ENCODE results near the gene OGFOD3.

The OGFOD3 gene

DNA sequence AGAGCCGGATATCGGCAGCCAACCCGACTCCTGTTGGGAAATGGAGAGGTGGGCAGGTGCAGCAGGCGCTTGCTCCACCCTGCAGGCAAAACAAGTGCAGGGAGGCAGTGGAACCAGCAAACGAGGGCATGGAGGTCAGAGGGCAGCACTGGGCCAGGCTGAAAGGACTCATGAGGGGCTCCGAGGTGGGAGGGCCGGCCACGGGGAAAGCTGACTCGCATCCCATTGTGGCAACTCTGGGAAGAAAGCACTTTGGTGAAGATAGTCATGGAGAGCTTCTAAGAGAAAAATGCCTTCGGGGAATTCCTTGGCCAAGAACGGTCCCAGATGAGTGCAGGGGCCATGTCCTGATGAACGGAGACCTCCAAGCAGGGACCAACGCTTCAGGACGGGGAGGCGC is 27.7 kb upstream of the OGFOD3 start:
- DNase-seq: no peak

DNA sequence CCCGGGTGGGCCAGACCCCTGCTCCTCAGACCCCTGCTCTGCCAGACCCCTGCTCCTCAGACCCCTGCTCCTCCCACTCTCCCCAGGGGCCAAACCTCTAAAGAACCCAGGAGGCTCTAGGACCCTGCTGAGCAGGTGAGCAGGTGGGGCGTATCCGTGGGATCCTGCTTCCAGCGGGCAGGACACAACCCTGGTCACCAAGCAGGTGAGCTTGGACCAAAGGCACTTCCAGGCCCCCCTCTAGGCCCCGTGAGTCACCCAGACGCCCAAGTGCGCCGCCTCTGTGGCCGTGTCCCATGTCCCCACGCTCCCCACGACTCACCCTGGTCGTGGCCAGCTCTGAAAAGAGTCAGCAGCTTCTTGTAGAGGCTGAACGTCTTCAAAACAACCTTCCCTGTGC is 27.2 kb upstream of the OGFOD3 start:
- no peak for DNase-seq

DNA sequence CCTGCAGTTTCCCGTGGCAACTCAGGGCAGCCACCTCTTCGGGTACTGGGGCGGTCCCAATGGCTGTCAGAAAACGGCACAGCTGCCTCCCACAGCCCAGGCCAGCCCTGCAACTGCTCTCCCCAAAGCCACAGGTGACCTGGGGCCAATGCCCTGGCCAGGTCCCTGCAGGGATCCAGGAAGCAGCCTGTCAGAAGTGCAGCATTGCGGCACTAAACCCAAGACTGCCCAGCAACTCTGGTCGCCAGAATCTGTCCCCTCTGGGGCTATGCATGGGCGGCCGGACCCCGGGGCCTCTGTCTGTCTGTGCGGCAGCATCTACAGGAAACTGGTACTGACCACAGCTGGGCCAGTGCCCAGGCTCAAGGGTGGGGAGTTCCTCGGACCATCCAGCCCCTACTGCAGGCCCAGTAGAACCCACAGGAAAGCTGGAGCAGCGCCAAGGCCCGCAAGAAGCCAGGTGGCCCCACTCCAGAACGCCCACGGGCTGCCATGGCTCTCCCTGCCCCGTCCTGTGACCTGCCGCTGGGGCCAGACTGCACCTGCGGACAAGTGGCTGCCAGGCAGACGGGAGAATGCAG is 26.6 kb upstream of the OGFOD3 start:
- no peak for DNase-seq

DNA sequence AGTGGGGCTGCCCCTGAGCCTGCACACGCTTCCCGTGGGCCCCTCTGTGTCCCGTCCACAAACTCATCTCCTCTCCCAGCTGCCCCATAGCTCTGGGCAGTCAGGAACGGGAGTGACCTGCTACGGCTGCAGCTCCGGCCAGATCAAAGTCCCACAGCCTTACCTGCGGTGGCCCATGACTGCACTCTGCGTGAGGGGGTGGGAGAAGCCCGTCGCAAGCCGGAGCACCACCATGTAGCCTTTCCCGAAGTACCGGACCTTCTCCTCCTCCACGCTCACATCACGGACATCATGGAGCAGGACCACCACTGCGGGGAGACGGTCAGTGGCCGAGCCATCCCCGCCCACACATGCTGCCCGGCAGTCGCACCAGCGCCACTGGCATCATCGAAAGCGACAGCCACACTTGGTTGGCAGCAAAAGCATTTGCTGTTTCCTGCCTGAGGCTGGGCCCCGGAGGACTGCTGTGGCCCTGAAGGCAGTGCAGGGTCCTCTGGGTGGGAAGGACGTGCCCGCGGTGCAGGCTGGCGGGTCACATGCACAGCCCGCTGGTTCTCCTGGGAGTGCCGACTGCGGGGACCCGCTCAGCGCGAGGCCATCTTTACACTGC is 26.0 kb upstream of the OGFOD3 start:
- DNase-seq: no peak

DNA sequence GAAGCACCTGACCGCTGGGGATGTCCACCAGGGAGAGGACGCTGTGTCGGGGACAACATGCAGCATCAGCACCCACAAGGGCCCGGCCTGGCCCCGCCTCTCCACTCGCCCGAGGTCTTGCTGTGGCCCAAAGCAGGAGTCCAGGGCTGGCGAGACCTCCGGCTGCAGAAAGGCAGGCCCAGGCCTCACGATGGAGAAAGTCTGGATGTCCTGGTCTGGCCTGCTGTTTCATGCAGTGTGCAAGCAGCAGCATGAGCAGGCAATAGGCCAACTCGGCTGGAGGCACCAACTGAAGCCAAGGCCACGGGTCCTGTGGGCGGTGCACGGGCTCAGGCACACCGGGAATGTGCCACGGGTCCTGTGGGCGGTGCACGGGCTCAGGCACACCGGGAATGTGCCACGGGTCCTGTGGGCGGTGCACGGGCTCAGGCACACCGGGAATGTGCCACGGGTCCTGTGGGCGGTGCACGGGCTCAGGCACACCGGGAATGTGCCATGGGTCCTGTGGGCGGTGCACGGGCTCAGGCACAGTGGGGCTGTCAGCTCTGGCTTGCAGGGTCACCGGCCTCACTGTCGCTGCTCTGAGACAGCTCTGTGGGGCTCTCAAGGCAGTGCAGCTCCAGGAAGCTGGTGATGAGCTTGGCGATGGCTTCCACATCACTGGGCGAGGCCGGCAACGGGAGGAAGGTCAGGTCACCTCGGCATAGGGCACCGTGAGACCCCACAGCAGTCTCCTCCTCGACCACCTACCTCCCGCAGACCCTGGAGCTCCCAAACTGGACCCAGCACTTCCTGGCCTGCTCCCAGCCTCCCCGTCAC is 25.3 kb upstream of the OGFOD3 start:
- no peak for DNase-seq

DNA sequence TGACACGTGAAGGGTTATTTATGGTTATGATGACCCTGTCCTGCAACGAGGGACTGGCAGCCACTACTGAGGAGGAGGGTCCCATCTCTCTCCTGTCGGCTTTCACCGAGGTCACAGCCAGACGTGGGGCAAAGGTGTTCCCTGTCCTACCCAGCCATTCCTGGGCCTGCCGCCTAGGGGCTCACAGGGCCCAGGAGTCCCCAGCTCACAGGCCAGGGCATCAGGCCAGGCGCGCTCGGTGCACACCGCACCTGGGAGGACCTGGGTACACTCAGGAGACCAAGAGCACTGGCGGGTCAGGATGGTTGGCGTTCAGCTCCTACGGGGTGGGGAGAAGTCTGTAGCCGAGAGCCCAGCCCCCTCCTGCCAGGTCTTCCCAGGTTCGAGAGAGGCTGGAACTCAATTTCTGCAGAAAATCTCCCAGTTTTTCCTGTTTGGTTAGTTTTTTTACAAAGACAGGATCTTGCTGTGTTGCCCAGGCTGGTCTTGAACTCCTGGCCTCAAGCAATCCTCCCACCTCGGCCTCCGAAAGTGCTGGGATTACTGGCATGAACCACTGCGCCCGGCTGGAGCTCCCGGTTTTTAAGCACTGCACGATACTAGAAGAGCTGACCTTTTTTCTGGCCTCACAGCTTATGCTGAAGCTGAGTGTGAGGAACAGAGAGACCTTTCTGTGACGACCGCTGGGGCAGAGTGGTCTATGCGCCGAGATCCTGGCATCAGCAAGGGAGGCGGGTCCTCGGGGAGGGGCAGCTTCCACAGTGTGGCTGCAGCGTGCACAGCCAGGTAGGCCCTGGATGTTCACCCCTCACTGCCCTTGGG is 24.5 kb upstream of the OGFOD3 start:
- DNase-seq: no peak

DNA sequence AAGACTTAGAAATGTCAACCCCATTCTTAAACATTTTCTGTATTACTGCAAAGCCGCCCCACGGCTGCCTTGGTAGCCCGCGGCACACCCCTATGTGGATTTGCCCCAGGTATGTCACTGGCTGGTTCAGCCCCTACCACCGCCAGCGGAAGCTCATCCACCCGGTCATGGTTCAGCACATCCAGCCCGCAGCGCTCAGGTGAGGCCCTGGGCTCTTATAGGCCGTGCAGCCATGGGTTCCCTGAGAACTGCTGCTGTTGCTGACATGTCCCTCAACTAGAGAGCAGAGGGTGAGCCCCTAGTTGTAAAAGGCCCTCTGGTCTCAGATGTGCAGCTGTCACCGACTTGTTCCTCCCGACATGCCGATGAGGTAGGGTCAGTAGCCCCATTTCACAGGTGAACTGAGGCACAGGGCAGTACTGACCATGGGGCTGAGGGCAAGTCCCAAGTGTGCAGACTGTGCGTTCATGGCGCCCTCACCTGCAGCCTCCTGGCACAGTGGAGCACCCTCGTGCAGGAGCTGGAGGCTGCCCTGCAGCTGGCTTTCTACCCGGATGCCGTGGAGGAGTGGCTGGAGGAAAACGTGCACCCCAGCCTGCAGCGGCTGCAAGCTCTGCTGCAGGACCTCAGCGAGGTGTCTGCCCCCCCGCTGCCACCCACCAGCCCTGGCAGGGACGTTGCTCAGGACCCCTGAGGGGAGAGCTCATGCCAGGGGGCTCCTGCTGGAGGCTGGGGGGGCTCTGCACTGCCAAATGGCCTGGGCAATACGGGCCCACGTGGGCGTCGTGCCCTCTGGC is 23.5 kb upstream of the OGFOD3 start:
- DNase-seq: no peak

DNA sequence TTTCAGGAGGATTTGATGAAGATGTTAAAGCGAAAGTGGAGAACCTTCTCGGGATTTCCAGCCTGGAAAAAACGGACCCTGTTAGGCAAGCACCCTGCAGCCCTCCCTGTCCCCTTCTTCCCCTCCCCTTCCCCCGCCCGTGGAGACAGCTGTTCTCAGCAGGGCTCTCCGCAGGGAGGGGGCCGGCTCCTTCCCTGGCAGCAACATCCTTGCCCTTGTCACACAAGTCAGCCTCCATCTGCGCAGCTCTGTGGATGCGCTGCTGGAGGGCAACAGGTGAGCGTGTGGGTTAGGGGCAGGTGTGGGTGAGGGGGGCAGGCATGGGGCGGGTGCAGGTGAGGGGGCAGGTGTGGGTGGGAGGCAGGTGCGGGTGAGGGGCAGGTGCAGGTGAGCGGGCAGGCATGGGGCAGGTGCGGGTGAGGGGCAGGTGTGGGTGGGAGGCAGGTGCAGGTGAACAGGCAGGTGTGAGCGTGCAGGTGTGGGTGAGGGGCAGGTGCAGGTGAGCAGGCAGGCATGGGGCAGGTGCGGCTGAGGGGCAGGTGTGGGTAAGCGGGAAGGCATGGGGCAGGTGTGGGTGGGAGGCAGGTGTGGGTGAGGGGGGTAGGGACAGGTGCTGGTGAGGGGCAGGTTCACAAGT is 22.7 kb upstream of the OGFOD3 start:
- no peak for DNase-seq

DNA sequence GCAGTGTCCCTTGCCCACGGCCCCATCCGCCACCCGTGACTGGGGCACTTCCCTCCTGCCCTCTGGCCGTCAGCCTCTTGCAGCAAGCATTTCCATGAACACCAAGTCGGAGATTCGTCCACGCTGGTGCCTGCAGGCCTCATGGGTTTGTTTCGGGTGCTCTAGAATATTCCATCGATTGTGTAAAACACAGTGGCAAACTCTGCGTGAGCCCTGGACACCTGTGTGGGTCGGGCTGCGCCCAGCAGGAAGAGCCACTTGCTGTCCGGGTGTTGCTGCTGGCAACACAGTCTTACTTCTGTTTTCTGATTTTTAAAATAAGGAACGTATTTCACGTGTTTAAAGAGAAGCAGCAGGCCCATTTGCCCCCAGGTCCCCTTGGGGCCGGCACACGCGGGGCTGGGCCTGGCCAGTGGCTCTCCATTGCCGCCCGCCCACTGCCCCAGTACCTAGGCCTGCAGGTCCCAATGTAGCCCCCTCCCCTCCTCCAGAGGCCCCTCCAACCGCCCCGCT is 22.1 kb upstream of the OGFOD3 start:
- no peak for DNase-seq

DNA sequence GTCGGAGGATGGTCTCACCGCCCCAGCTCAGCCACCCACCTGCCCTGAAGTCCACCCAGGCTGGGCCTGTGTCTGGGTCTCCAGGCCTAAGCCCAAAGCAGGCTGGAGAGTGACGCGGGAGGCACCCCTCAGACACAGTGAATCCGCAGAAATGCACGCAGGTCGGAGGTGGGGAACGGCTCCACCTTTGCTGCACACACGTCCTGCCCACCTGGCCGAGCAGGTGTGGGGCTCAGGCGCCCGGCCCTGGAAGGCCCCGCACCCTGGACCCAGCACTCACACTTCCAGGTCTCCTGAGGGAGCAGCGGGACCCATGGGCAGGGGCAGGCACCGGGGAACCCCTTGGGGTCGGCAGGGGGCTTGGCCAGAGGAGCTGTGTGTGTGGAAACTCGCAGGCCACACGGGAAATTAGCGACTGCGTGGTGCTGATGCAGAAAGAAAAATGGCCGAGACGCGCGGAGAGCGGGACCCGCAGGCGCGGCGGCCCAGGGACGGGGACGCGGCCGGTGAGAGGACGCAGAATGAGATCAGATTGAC is 21.5 kb upstream of the OGFOD3 start:
- no peak for DNase-seq

DNA sequence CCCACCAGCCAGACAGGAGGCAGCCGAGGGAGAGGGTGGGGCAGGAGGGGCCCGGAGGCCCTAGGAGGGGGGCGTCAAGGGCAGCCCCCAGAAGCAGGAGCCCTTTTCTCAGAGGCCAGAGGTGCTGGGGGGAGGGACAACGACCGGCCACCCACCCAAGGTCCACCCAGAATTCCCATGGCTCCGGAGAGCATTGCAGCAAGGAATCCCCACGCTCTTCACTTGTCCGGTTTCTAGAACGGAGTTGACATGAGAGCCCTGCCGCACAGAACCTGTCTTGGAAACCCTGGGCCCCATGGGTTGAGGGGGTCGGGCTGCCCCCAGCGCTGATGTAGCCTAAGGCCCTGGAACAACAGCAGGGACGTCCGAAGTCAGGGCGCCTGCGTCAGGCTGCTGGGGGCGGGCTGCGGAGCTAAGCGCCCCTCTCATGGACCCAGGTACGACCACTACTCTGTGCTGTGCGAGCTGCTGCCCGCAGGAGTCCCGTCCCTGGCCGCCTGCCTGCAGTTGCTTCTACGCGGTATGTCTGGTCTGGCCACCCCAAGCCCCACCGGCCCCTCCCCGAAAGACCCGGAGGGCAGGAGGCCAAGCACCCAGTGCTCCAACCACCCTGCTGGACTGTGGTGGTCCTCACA is 20.9 kb upstream of the OGFOD3 start:
- DNase-seq: no peak

DNA sequence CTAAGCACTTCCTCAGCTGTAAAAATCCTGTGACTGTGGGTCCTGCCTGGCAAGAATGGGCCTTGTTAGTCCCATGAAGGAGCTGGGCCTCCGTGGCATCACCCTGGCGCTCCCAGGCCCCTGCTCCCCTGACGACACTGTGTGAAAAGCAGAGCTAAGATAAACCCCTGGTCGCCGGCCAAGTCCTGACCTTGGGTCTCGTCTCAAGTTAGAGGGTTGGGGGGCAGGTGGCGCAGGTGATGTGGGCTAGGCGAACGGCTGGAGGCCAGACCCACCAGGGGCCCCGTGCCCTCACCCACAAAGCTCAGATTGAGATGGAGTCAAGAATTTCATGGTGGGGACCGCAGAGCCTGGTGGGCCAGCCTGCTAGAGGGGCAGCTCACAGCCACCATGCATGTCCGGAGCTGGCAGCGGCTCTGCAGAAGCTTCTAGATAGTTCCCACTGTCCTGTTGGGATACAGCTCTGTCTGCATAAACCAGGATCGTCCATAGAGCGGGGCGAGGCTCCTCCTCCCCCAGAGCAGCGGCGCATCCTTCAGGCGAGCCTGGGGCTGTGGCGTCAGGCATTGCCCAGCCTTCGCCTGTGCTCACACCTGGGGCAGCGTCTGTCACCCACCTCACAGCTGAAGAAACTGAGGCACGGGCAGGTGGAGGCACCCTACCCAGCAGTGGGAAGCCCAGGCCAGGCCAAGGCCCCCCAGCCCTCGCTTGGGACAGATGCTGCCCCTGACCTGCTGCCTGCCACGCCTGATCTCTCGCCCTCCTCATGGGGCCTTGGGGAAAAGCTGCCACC is 20.2 kb upstream of the OGFOD3 start:
- DNase-seq: no peak

DNA sequence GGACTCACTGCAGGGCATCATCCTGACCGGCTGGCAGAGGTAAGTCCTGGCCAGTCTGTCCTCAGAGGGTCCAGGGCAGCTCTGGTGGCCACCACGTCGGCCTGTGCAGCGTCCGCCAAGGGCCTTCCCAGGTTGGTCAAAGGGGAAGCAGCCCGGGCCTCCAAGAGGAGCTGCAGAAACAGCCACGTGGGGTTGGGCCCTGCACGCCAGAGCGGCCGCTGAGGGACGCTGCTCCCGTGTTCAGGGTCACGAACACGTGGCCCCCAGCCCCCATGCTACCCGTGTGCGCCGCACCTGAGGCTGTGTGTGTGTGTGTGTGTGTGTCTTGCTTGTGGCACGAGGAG is 18.9 kb upstream of the OGFOD3 start:
- DNase-seq: no peak

DNA sequence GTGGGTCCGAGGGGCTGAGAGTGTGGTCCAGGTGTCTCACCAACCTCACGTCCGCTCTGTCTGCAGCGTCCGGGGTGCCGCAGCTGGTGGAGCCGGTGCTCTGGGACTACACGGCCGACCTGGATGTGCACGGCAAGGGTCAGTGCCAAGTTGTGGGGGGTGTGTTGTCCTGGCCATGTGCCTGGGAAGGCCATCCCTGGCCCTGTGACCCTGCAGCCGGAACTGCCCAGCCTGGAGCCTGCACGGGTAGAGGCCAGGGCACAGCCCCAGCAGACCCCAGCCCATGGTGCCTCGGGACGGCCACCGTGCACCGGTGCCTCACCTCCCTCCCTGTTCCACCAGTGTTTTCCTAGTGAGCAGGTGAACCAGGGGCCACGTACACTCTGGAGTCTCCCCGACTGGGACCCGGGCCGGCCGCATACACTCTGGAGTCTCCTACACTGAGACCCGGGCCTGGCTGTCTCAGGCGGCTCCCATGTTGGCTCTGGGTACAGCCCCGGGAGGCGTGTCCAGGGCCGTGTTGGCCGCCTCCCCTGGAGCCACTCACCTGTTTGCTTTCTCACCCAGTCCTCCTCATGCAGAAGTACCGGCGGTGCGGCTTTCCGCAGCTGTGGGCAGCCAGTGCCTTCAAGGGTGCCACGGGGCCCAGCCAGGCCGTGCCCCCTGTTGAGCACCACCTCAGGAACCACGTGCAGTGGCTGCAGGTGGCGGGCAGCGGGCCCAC is 18.4 kb upstream of the OGFOD3 start:
- no peak for DNase-seq

DNA sequence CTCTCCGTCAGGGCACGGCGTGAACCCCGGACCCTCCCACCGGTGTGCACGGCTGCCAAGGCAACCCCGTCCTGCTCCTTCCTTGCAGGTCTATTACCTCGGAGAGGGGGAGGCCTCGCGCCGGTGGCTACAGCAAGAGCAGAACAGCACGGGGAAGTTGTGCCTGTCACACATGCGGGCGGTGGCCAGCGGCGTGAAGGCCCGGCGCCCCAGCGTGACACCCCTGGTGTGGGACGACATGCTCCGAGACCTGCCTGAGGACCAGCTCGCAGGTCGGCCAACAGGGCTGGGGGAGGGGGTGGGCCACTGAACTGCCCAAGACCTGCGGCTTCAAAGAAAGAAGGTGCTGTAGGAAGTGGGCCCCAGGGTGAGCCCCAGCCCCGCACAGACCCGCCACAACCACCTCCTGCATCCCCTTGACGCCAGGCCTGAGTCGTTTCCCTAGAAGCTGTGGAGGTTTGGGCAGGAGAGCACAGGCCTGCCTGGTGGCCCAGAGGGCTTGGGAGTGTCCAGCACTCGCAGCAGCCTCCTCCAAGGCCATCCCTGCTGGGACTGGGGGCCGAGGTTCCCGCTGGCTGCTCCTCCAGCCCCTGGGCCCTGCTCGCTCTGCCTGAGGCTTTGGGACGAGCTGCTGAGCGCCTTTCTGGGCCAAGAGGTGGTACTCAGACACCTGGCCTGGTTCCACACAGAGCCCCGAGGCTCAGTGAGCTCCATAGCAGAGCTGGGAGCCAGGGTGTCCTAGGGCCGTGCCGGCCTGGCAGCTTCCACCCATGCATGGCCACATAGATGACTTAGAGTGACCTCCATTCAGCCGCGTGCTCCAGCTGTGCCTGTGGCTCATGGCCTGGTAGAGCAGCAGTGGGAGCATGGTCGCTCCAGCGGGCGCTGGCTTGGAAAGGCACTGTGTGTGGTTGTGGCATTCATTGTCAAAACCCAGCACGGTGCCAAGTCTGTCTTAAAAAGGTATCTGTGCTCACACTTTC is 17.5 kb upstream of the OGFOD3 start:
- no peak for DNase-seq

DNA sequence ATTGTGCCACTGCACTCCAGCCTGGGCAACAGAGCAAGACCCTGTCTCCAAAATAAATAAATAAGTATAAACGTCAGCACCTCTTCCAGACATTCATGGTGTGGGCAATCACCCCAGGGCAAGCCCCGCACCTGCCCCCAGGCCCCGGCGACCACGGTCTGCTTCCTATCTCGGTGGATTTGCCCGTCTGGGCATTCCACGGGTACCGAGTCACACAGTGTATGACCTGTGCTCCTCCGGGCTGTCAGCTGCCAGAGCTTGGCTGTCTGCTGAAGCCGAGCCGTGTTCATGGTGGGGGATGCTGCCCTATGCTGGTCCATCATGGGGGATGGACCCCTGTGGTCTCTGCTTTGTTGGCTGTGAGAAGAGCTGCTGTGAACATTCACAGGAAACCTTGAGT is 16.7 kb upstream of the OGFOD3 start:
- no peak for DNase-seq

DNA sequence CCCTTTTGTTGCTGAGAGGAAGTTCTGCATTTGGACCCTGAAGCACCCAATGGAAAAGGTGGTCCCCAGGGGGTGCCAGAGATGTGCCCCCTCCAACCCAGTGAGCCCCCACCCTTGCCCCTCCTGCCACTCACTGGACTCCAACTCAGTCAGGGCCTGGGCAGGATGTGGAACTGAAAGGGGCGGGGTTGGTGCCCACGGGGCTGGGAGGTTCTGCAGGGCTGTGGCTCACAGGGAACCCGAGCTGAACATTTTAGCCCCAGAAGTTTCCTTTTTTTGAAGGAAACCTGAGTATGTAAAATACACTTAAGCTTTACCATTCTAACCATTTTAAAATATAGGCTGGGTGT is 15.8 kb upstream of the OGFOD3 start:
- no peak for DNase-seq

DNA sequence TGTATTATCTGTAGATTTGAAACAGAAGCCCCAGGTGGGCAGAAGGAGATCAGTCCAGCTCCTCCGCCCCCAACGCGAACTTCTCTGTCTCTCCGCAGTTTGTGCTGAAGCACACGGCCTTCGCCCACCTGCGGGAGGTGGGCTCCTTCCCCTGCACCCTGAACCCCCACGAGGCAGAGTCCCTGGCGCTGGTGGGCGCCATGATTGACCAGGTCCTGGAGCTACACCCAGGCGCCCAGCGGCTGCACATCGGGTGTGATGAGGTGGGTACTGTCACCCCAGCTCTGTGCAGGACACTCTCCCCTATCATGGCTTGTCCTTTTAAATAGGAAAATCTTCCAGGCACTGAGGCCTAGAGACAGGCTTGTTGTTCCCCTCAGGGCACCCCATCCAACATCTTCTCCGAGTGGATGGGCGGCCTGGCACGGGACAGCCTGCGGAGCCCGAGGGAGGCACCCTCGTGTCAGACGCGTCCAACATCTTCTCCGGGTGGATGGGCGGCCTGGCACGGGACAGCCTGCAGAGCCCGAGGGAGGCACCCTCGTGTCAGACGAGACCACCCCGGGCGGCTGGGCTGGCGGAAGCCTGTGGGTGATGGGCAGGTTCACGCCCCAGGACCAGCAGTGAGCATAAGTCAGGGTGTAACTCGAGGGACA is 15.3 kb upstream of the OGFOD3 start:
- no peak for DNase-seq
